ENCODE results near the gene FAM228B.
"Not testable (repeated sequence)": the region's sequence is repeated elsewhere in the genome, so short reads cannot be mapped to it uniquely, and the experiment has no call there.

Gene FAM228B

GRCh38 chr2:24123195-24123921 lies at the start of gene FAM228B, which contains the start of gene PFN4:
Gene FAM228B (plus strand): TSS chr2:24123469. CDS start chr2:24124362, 893 bp downstream.
Gene PFN4 (minus strand): TSS chr2:24123334. CDS start chr2:24122535, 799 bp downstream.
- peak; percentile 83 for DNase-seq

- no peak for DNase-seq
These were observed 49.5 kb upstream of the FAM228B start for GRCh38 chr2:24073816-24074215.

- DNase-seq: no peak
These were observed 48.0 kb upstream of the FAM228B start for GRCh38 chr2:24075259-24075658.

- DNase-seq: peak; percentile 100
These were observed 47.1 kb upstream of the FAM228B start, which contains the start of gene SF3B6 for GRCh38 chr2:24075915-24076848. Gene SF3B6 (minus strand): TSS chr2:24076326. CDS start chr2:24076229, 97 bp downstream.

GRCh38 chr2:24076849-24077534 lies 46.3 kb upstream of the FAM228B start:
- no peak for DNase-seq

DNA sequence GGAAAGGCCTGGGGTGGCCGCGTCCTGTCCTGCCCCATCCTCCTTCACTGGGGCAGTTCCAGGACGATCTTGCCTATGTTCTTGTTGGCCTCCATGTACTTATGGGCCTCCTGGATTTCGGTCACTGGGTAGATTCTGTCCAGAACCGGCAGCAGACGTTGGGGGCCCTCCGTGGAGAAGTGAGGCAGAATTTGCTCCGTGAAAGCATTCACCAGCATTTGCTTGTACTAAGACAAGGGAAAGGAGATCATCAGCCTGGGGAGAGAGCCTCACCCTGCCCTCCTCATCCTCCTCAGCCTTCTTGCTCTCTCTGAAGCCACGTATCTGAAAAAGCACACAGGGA lies 45.8 kb upstream of the FAM228B start:
- DNase-seq: no peak

DNA sequence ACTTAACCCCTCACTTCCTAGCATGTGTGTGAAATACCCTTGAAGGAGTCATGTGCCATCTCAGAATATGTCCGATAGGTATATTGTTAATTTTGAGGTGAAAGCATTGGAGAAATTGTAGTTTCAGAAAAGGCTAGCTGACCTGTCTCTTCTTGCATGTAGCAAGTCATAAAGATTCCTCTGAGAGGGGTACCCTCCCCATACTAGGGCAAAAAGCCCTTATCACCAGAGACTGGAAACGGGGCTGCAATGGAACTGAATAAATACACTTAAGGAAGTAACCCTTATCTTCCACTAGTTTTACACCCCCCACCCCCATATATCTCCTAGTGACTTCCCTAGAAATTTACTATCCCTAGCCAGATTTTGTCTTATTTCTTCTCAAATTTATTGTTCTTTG lies 45.4 kb upstream of the FAM228B start:
- DNase-seq: no peak

DNA sequence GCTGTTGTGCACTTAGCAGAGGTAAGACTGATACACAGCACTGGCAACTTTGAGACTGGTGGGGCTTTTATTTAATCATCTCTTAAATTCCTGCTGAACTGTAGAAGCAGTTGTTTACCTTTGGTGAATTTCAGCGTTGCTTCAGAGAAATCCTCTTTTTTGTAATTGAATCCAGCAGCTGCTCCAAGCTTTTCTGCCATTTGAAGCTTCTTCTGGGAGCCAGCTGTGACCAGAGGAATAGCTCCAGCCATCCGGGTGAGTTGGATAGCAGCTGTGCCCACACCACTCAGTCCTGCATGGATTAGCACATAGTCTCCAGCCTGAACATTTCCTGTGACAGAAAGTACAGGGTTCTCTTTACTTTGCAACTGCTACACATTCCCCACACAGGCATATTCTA lies 42.6 kb upstream of the FAM228B start:
- DNase-seq: no peak

DNA sequence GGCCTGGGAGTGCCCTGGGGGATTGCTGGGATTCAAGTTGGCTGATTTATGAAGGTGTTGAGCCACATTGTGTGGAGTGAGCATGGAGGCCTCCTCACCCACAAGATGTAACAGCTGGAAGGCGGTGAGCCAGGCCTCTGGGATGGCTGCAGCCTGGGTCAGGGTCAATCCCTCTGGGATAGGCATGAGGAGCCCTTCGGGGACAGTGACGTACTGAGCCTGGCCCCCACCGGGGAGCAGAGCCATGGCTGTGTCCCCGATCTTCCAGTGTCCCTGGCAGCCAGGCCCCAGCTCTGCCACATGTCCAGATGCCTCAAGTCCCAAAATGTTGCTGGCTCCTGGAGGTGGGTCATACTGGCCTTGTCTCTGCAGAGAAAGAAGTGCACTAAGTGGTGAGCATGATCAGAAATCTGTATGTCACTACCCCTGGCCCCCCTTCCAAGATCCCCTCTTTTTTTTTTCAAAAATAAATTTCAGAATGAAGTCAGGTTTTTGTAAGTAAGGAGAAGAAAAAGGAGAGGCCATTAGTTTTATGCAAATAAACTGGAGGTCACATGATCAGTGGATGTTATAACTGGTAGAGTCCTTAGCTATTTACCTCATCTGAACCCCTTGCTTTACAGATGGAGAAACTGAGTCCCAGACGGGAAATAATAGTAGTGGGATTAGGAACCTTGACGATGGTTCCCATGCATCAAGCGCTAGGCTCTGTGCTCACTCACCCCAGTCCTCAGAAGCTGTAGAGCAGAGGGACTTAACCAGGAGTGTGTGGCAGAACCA lies 40.3 kb upstream of the FAM228B start:
- no peak for DNase-seq

- peak; percentile 73 for DNase-seq
These were observed 39.5 kb upstream of the FAM228B start for GRCh38 chr2:24083567-24084385.

- DNase-seq: peak; percentile 73
These were observed 38.7 kb upstream of the FAM228B start, which contains the start of gene TP53I3 for GRCh38 chr2:24084386-24085199. Gene TP53I3 (minus strand): TSS chr2:24084834. CDS start chr2:24084326, 508 bp downstream.

GRCh38 chr2:24085200-24085489 lies 38.1 kb upstream of the FAM228B start:
- no peak for DNase-seq

DNA sequence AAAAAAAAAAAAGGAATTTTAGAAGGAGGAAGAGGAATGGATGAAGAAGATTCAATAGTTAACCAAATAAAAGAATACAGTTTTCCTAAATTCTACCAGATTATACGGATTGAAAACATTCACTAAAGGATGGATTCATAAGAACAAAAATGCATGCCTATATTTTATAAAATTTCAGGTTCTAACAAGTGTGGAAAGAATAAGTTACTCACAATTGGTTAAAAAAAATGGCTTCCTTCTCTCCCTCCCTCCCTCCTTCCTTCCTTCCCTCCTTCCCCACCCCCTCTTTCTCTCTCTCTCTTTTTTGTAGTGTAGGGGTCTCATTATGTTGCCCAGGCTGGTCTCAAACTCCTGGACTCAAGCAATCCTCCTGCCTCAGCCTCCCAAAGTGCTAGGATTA lies 37.0 kb upstream of the FAM228B start:
- DNase-seq: no peak

GRCh38 chr2:24087032-24087431 lies 36.2 kb upstream of the FAM228B start:
- no peak for DNase-seq

GRCh38 chr2:24088821-24089359 lies 34.4 kb upstream of the FAM228B start:
- DNase-seq: no peak

- DNase-seq: not testable (repeated sequence)
These were observed 30.0 kb upstream of the FAM228B start for GRCh38 chr2:24093270-24093669.

- DNase-seq: not testable (repeated sequence)
These were observed 28.0 kb upstream of the FAM228B start for GRCh38 chr2:24095171-24095677.

- DNase-seq: not testable (repeated sequence)
These were observed 22.5 kb upstream of the FAM228B start for GRCh38 chr2:24100732-24101131.

- DNase-seq: no peak
These were observed 21.3 kb upstream of the FAM228B start for GRCh38 chr2:24101992-24102391.

- DNase-seq: no peak
These were observed 20.6 kb upstream of the FAM228B start for GRCh38 chr2:24102677-24103076.
